ENCODE measurements around the gene KIFAP3.

GRCh38 chr1:169921080-169921479 lies 153.4 kb downstream of the KIFAP3 start:
- no peak for TF ChIP-seq CTCF (IDR thresholded peaks at IDR 0.05; ENCODE audit: insufficient read depth, low read length)
- TF ChIP-seq SPI1 (IDR thresholded peaks at IDR 0.05; ENCODE audit: borderline replicate concordance, low read depth) = no peak
- TF ChIP-seq POLR2AphosphoS5 (IDR thresholded peaks at IDR 0.05; ENCODE audit: low read depth) = no peak
- TF ChIP-seq REST (IDR thresholded peaks at IDR 0.05; ENCODE audit: insufficient replicate concordance, low read depth) = no peak
- TF ChIP-seq GABPA (IDR thresholded peaks at IDR 0.05; ENCODE audit: low read depth) = no peak

All from HL-60 (cell line).